HCT116 (cell line): Measurements from ENCODE around the gene SSMEM1.

Experiments
- JUND ChIP-seq: IDR thresholded peaks from 2 replicates; pipeline ENCODE4 v1.6.1; 2012
- POLR2A ChIP-seq: IDR thresholded peaks from 2 replicates; pipeline ENCODE4 v1.7.0; 2011; ENCODE audit warnings: borderline replicate concordance; ENCODE audit not compliant: insufficient read depth, insufficient read length; ENCODE audit errors: extremely low read depth
- POLR2AphosphoS5 ChIP-seq: IDR thresholded peaks from 2 replicates; pipeline ENCODE4 v1.6.1; 2011; ENCODE audit warnings: mild to moderate bottlenecking, low read depth, low read length, moderate library complexity
- SIN3A ChIP-seq: IDR thresholded peaks from 2 replicates; pipeline ENCODE4 v1.6.1; 2012; ENCODE audit warnings: low read depth
- ZNF274 ChIP-seq: fragments of 200-500 bp; sonication (Bioruptor generic); IDR thresholded peaks from 2 replicates; pipeline ENCODE4 v1.6.1; 2014; ENCODE audit warnings: mild to moderate bottlenecking, low read depth, low read length, inconsistent platforms
- TF ChIP-seq, protein P1 (sequence below), 3 experiments: fragments of 200-600 bp in 1 of 3; sonication (generic) in 1 of 3; IDR thresholded peaks in 2 of 3; conservative IDR thresholded peaks in 1 of 3; 2 replicates each; pipeline ENCODE4 v1.5.1; 2012 to 2017; ENCODE audit warnings: low read depth in 2 of 3, low read length in 2 of 3, antibody characterized with exemption in 1 of 3, borderline replicate concordance in 1 of 3, control low read depth in 1 of 3, mild to moderate bottlenecking in 1 of 3, mixed read lengths in 1 of 3, mixed run types in 1 of 3, moderate library complexity in 1 of 3; ENCODE audit not compliant: insufficient read depth in 1 of 3
- TF ChIP-seq, protein P2 (sequence below): IDR thresholded peaks from 2 replicates; pipeline ENCODE4 v1.6.1; 2012; ENCODE audit warnings: low read depth

DNA sequence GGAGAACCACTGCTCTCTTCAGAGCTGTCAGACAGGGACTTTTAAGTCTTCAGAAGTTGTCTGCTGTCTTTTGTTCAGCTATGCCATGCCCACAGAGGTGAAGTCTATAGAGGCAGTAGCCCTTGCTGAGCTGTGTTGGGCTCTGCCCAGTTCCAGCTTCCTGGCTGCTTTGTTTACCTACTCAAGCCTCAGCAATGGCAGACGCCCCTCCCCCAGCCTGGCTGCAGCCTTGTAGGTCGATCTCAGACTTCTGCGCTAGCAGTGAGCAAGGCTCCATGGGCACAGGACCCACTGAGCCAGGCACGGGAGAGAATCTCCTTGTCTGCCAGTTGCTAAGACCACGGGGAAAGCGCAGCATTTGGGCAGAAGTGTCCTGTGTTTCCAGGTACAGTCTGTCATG lies 46.9 kb downstream of the SSMEM1 start:
- TF ChIP-seq POLR2AphosphoS5 (no peak), POLR2A (no peak), JUND (no peak), SIN3A (no peak), ZNF274 (no peak)
- TF ChIP-seq, protein P1, sequence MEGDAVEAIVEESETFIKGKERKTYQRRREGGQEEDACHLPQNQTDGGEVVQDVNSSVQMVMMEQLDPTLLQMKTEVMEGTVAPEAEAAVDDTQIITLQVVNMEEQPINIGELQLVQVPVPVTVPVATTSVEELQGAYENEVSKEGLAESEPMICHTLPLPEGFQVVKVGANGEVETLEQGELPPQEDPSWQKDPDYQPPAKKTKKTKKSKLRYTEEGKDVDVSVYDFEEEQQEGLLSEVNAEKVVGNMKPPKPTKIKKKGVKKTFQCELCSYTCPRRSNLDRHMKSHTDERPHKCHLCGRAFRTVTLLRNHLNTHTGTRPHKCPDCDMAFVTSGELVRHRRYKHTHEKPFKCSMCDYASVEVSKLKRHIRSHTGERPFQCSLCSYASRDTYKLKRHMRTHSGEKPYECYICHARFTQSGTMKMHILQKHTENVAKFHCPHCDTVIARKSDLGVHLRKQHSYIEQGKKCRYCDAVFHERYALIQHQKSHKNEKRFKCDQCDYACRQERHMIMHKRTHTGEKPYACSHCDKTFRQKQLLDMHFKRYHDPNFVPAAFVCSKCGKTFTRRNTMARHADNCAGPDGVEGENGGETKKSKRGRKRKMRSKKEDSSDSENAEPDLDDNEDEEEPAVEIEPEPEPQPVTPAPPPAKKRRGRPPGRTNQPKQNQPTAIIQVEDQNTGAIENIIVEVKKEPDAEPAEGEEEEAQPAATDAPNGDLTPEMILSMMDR (IDR thresholded peaks at IDR 0.05 in 2 of 3, conservative IDR thresholded peaks at IDR 0.05 in 1 of 3; ENCODE audit: borderline replicate concordance in 1 of 3, insufficient read depth in 1 of 3, low read depth in 2 of 3, low read length in 2 of 3) = no peak
- TF ChIP-seq, protein P2, sequence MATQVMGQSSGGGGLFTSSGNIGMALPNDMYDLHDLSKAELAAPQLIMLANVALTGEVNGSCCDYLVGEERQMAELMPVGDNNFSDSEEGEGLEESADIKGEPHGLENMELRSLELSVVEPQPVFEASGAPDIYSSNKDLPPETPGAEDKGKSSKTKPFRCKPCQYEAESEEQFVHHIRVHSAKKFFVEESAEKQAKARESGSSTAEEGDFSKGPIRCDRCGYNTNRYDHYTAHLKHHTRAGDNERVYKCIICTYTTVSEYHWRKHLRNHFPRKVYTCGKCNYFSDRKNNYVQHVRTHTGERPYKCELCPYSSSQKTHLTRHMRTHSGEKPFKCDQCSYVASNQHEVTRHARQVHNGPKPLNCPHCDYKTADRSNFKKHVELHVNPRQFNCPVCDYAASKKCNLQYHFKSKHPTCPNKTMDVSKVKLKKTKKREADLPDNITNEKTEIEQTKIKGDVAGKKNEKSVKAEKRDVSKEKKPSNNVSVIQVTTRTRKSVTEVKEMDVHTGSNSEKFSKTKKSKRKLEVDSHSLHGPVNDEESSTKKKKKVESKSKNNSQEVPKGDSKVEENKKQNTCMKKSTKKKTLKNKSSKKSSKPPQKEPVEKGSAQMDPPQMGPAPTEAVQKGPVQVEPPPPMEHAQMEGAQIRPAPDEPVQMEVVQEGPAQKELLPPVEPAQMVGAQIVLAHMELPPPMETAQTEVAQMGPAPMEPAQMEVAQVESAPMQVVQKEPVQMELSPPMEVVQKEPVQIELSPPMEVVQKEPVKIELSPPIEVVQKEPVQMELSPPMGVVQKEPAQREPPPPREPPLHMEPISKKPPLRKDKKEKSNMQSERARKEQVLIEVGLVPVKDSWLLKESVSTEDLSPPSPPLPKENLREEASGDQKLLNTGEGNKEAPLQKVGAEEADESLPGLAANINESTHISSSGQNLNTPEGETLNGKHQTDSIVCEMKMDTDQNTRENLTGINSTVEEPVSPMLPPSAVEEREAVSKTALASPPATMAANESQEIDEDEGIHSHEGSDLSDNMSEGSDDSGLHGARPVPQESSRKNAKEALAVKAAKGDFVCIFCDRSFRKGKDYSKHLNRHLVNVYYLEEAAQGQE = no peak
